IMR-90 (cell line): ENCODE data around the gene CCDC138.

ENCODE experiments used
- CEBPB ChIP-seq: IDR thresholded peaks from 2 replicates; pipeline ENCODE4 v1.6.1; 2012; ENCODE audit warnings: low read depth, low read length, improper control_type of control experiment
- CHD1 ChIP-seq: IDR thresholded peaks from 2 replicates; pipeline ENCODE4 v1.6.1; 2012; ENCODE audit warnings: low read depth, low read length, improper control_type of control experiment
- CTCF ChIP-seq: conservative IDR thresholded peaks from 2 replicates; pipeline ENCODE4 v1.5.1; 2012; ENCODE audit warnings: mild to moderate bottlenecking, low read depth, low read length, improper control_type of control experiment
- MAFK ChIP-seq: IDR thresholded peaks from 2 replicates; pipeline ENCODE4 v1.6.1; 2012; ENCODE audit warnings: low read depth, low read length, improper control_type of control experiment
- MXI1 ChIP-seq: IDR thresholded peaks from 2 replicates; pipeline ENCODE4 v1.6.1; 2012; ENCODE audit warnings: low read depth, mild to moderate bottlenecking, low read length, moderate library complexity, borderline replicate concordance
- NFE2L2 ChIP-seq: fragments of 150-350 bp; IDR thresholded peaks from 2 replicates; pipeline ENCODE4 v1.6.1; 2016; ENCODE audit warnings: low read depth, mild to moderate bottlenecking, low read length
- POLR2A ChIP-seq: IDR thresholded peaks from 2 replicates; pipeline ENCODE4 v1.6.1; 2012; ENCODE audit warnings: mild to moderate bottlenecking, low read depth, low read length
- RCOR1 ChIP-seq: IDR thresholded peaks from 2 replicates; pipeline ENCODE4 v1.6.1; 2012; ENCODE audit warnings: mild to moderate bottlenecking, low read length, improper control_type of control experiment; ENCODE audit not compliant: insufficient replicate concordance
- RFX5 ChIP-seq: IDR thresholded peaks from 2 replicates; pipeline ENCODE4 v1.8.0; 2012; ENCODE audit warnings: low read depth, mild to moderate bottlenecking, low read length, moderate library complexity
- SMC3 ChIP-seq: fragments of 150-350 bp; IDR thresholded peaks from 2 replicates; pipeline ENCODE4 v1.6.1; 2016; ENCODE audit warnings: low read depth, mild to moderate bottlenecking, antibody characterized with exemption, low read length, moderate library complexity
- USF2 ChIP-seq: fragments of 150-350 bp; IDR thresholded peaks from 2 replicates; pipeline ENCODE4 v1.6.1; 2017; ENCODE audit warnings: mild to moderate bottlenecking, antibody characterized with exemption, low read length, low read depth
- TF ChIP-seq, protein P1 (sequence below): fragments of 150-350 bp; IDR thresholded peaks from 2 replicates; pipeline ENCODE4 v1.6.1; 2016; ENCODE audit warnings: low read depth, mild to moderate bottlenecking, low read length, moderate library complexity, borderline replicate concordance

DNA sequence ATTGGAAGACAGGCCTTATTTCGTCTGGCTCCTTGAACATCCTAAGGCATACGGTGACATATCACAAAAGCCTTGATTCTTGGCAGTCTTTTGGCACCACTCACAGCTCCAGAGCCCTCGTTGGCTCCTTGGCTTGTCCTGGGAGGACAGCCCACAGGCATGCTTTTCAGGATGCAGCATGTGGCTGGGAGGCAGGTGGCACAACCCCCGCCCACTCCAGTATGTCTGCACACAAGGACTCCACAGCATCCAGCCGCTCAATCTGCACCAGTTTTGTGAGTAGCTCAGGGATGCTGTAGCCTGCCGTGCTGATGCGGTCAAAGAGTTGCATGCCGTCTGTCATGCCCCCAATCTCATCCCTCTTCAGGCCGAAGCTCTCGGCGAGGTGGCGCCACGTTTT is 110.2 kb downstream of the CCDC138 start:
- TF ChIP-seq CTCF, result no peak
- TF ChIP-seq USF2, result no peak
- TF ChIP-seq, protein P1, sequence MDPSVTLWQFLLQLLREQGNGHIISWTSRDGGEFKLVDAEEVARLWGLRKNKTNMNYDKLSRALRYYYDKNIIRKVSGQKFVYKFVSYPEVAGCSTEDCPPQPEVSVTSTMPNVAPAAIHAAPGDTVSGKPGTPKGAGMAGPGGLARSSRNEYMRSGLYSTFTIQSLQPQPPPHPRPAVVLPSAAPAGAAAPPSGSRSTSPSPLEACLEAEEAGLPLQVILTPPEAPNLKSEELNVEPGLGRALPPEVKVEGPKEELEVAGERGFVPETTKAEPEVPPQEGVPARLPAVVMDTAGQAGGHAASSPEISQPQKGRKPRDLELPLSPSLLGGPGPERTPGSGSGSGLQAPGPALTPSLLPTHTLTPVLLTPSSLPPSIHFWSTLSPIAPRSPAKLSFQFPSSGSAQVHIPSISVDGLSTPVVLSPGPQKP, result no peak
- TF ChIP-seq CHD1, result no peak
- no peak for TF ChIP-seq POLR2A
- no peak for TF ChIP-seq RFX5
- TF ChIP-seq RCOR1, result no peak
- no peak for TF ChIP-seq MXI1
- no peak for TF ChIP-seq NFE2L2
- TF ChIP-seq CEBPB, result no peak
- TF ChIP-seq MAFK, result no peak
- TF ChIP-seq SMC3, result no peak
